Measurements from ENCODE around the gene PDZD8.

GRCh38 chr10:117408436-117409384, 33.5 kb upstream of the PDZD8 start:
- TF ChIP-seq CTCF (IDR thresholded peaks at IDR 0.05) (no peak), POLR2A (IDR thresholded peaks at IDR 0.05) (no peak)
